ENCODE measurements around the gene CA9.
A peak's percentile ranks its signal among the peaks of the same experiment; 100 is the strongest.

Gene CA9

GRCh38 chr9:35669331-35670145 is 4.2 kb upstream of the CA9 start:
- no peak for DNase-seq (ENCODE audit: low read depth)
- no peak for TF ChIP-seq CTCF (IDR thresholded peaks at IDR 0.05; ENCODE audit: control insufficient read depth, insufficient read depth, low read depth, low read length, missing control alignments)
- no peak overlapping the region for H3K4me3 ChIP-seq (ENCODE audit: control insufficient read depth, low read depth, low read length)

- no peak overlapping the region for H3K4me3 ChIP-seq (ENCODE audit: control insufficient read depth, low read depth, low read length)
- TF ChIP-seq CTCF (IDR thresholded peaks at IDR 0.05; ENCODE audit: control insufficient read depth, insufficient read depth, low read depth, low read length, missing control alignments): no peak
- no peak for DNase-seq (ENCODE audit: low read depth)
These were observed 265 bp downstream of the CA9 start for GRCh38 chr9:35674025-35674361.

- TF ChIP-seq CTCF (IDR thresholded peaks at IDR 0.05; ENCODE audit: control insufficient read depth, insufficient read depth, low read depth, low read length, missing control alignments): no peak
- DNase-seq (ENCODE audit: low read depth): no peak
- no peak overlapping the region; the same call in 1 of the 2 replicates for H3K4me3 ChIP-seq (ENCODE audit: control insufficient read depth, low read depth, low read length)
These were observed 1.5 kb downstream of the CA9 start for GRCh38 chr9:35675204-35675603.

- no peak for TF ChIP-seq CTCF (IDR thresholded peaks at IDR 0.05; ENCODE audit: control insufficient read depth, insufficient read depth, low read depth, low read length, missing control alignments)
- H3K4me3 ChIP-seq (ENCODE audit: control insufficient read depth, low read depth, low read length): peak overlapping the region; percentile 49
- no peak for DNase-seq (ENCODE audit: low read depth)
These were observed 2.1 kb downstream of the CA9 start for GRCh38 chr9:35675732-35676392.

GRCh38 chr9:35679091-35679490 is 5.4 kb downstream of the CA9 start:
- no peak overlapping the region for H3K4me3 ChIP-seq (ENCODE audit: control insufficient read depth, low read depth, low read length)
- TF ChIP-seq CTCF (IDR thresholded peaks at IDR 0.05; ENCODE audit: control insufficient read depth, insufficient read depth, low read depth, low read length, missing control alignments): no peak
- DNase-seq (ENCODE audit: low read depth): no peak

- no peak overlapping the region for H3K4me3 ChIP-seq (ENCODE audit: control insufficient read depth, low read depth, low read length)
- TF ChIP-seq CTCF (IDR thresholded peaks at IDR 0.05; ENCODE audit: control insufficient read depth, insufficient read depth, low read depth, low read length, missing control alignments): no peak
- no peak for DNase-seq (ENCODE audit: low read depth)
These were observed 6.1 kb downstream of the CA9 start for GRCh38 chr9:35679766-35680330.
